ENCODE measurements around the gene OLIG1. TPM values are rescaled to one million over a fixed set of nuclear protein-coding genes. Genes with fewer than 3 reads are reported as not detected.

Gene OLIG1
- total RNA-seq, 1 experiment from 2014 or later = not detected

- Histone ChIP-seq H3K9ac (ENCODE audit: low read length) (no peak overlapping the region), H3K79me2 (ENCODE audit: insufficient read depth, low read length) (no peaks in the 10 kb centered on the region), H3K4me2 (ENCODE audit: low read length) (no peak overlapping the region), H3K4me1 (ENCODE audit: control insufficient read depth in 1 of 2, insufficient read depth in 2 of 2, low read length in 2 of 2) (peaks cover 11 to 41% of the 10 kb centered on the region in 2 experiments), H3K27ac (ENCODE audit: low read depth, low read length) (no peak overlapping the region), H3K27me3 (ENCODE audit: insufficient read depth, low read length) (no peaks in the 10 kb centered on the region), H3K36me3 (ENCODE audit: control insufficient read depth in 1 of 2, insufficient read depth in 2 of 2, low read length in 2 of 2) (no peaks in the 10 kb centered on the region), H2AFZ (ENCODE audit: low read depth, low read length, poor library complexity, severe bottlenecking) (no peak overlapping the region), H3K9me3 (ENCODE audit: control insufficient read depth in 1 of 2, insufficient read depth in 1 of 2, low read depth in 1 of 2, low read length in 2 of 2) (no peaks in the 10 kb centered on the region), H4K20me1 (ENCODE audit: insufficient read depth) (no peaks in the 10 kb centered on the region), H3K9me2 (ENCODE audit: insufficient read depth) (no peaks in the 10 kb centered on the region), H3K4me3 (replicated peaks in 1 of 2; ENCODE audit: low read depth in 1 of 2, low read length in 2 of 2) (no peak overlapping the region)
- intact Hi-C loops (cut with micrococcal nuclease) = no loop called here
- TF ChIP-seq ZBTB33 (IDR thresholded peaks at IDR 0.05; ENCODE audit: extremely low read depth, insufficient replicate concordance, low read length) (no peak), JUND (IDR thresholded peaks at IDR 0.05) (no peak), CBX3 (IDR thresholded peaks at IDR 0.05; ENCODE audit: low read depth) (no peak), ELF1 (IDR thresholded peaks at IDR 0.05; ENCODE audit: borderline replicate concordance, low read depth) (no peak), SRF (IDR thresholded peaks at IDR 0.05; ENCODE audit: low read depth) (no peak), CEBPB (IDR thresholded peaks at IDR 0.05; ENCODE audit: low read depth) (no peak), ATF3 (IDR thresholded peaks at IDR 0.05) (no peak), SIN3A (IDR thresholded peaks at IDR 0.05; ENCODE audit: low read depth) (no peak), CTCF (IDR thresholded peaks at IDR 0.05 in 2 of 3, conservative IDR thresholded peaks at IDR 0.05 in 1 of 3; ENCODE audit: borderline replicate concordance in 1 of 3, insufficient read depth in 1 of 3, low read depth in 2 of 3, low read length in 2 of 3) (no peak), YY1 (IDR thresholded peaks at IDR 0.05; ENCODE audit: extremely low read depth, insufficient replicate concordance, low read depth, low read length) (no peak), ZFX (IDR thresholded peaks at IDR 0.05) (no peak), EZH2phosphoT487 (IDR thresholded peaks at IDR 0.05; ENCODE audit: borderline replicate concordance) (no peak), RAD21 (IDR thresholded peaks at IDR 0.05; ENCODE audit: low read depth) (no peak), POLR2A (IDR thresholded peaks at IDR 0.05; ENCODE audit: borderline replicate concordance, extremely low read depth, insufficient read depth, insufficient read length) (no peak), MAX (IDR thresholded peaks at IDR 0.05) (no peak), TCF7L2 (IDR thresholded peaks at IDR 0.05; ENCODE audit: borderline replicate concordance, extremely low read depth, insufficient read depth, insufficient read length) (no peak), EZH2 (IDR thresholded peaks at IDR 0.05) (no peak), POLR2AphosphoS5 (IDR thresholded peaks at IDR 0.05; ENCODE audit: low read depth, low read length) (no peak), FOSL1 (IDR thresholded peaks at IDR 0.05; ENCODE audit: low read depth) (no peak)
- BruUV-seq (replicated peaks) = no TSS peak
- ChIA-PET POLR2A (no interaction called here), RAD21 (ENCODE audit: low non-redundant PET in 1 of 2, low total read pairs in 2 of 2, uncharacterized antibody in 2 of 2, unreplicated experiment in 2 of 2) (no interaction called here), CTCF (no interaction called here)
- ATAC-seq (no peak), DNase-seq (ENCODE audit: low read depth, low spot score) (no peak)
These were observed 6.8 kb downstream of the OLIG1 start for GRCh38 chr21:33076600-33077329.
